ENCODE measurements around the gene TBR1.
A peak's percentile ranks its signal among the peaks of the same experiment; 100 is the strongest.

TBR1 gene

GRCh38 chr2:161427664-161428587 is 11.8 kb downstream of the TBR1 start:
- peak; percentile 76 for DNase-seq

- DNase-seq, result no peak
Measured at GRCh38 chr2:161430386-161430785, 14.3 kb downstream of the TBR1 start.

- DNase-seq, result no peak
Measured at GRCh38 chr2:161432107-161432506, 16.0 kb downstream of the TBR1 start.

GRCh38 chr2:161434118-161434517 is 18.0 kb downstream of the TBR1 start:
- no peak for DNase-seq

- DNase-seq, result no peak
Measured at GRCh38 chr2:161436411-161436810, 20.3 kb downstream of the TBR1 start.

GRCh38 chr2:161438598-161438997 is 22.5 kb downstream of the TBR1 start:
- no peak for DNase-seq

- no peak for DNase-seq
Measured at GRCh38 chr2:161445097-161445496, 29.0 kb downstream of the TBR1 start.

- DNase-seq, result no peak
Measured at GRCh38 chr2:161448431-161448830, 32.3 kb downstream of the TBR1 start.

- no peak for DNase-seq
Measured at GRCh38 chr2:161471631-161472030, 55.5 kb downstream of the TBR1 start.

- no peak for DNase-seq
Measured at GRCh38 chr2:161474920-161475319, 58.8 kb downstream of the TBR1 start.

All from retina (tissue), 1 donor.